Stimulated activated CD4-positive, alpha-beta T cell treated with anti-CD3 and anti-CD28 coated beads, Interleukin-15, amount 100 ng/mL, for 1 hour (primary cell): ENCODE data around the gene SHISAL2B.
"Not testable (repeated sequence)": the region's sequence is repeated elsewhere in the genome, so short reads cannot be mapped to it uniquely, and the experiment has no call there.

ENCODE experiments used
- DNase-seq, 2 donors: peaks; one replicate each; pipeline ENCODE4 v3.0.0-alpha.2; 2020; ENCODE audit warnings: low read depth in 1 of 2, low spot score in 1 of 2

Gene SHISAL2B

GRCh38 chr5:64696414-64696813 is 6.1 kb downstream of the SHISAL2B start:
- DNase-seq = not testable (repeated sequence)

DNA sequence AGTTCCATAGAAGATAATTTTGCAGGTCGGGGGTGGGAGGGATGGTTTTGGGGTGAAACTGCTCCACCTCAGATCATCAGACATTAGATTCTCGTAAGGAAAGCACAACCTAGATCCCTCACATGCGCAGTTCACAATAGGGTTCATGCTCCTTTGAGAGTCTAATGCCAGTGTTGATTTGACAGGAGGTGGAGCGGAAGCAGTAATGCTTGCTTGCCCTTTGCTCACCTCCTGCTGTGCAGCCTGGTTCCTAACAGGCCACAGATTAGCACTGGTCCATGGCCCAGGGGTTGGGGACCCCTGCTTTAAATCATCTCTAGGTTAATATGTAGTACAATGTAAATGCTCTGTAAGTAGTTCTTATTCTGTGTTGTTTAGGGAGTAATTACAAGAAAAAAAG is 10.5 kb downstream of the SHISAL2B start:
- DNase-seq = no peak

DNA sequence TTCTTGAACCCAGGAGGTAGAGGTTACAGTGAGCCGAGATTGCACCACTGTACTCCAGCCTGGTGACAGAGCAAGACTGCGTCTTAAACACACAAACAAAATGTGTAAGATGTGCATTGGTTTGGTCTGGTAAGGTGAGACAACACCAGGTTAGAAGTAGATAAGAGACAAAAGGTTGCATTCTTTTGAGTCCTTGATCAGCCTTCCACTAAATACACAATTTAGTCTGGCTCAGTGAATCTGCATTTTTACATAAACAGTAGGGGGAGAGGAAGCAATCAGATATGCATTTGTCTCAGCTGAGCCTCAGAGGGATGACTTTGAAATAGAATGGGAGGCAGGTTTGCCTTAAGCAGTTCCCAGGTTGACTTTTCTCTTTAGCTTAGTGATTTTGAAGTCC is 15.8 kb downstream of the SHISAL2B start:
- not testable (repeated sequence) for DNase-seq

DNA sequence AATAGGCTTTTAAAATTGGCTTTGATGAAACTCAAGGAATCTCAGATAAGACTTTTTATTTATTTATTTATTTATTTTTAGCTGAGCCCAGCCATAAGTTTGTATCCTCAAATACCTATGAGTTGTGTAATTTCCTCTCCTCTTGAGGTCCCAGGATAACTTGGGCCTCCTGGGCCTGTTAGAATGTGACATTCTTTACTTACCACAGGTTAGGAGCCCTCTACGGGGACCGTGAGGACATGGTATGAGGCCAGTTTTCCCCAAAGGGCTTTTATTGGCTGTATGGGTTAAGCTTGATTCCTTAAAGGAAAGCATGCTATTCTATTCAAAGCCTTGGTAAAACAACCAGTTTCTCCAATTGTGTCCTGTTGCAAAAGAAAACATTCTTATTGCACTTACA is 16.9 kb downstream of the SHISAL2B start:
- DNase-seq = no peak

DNA sequence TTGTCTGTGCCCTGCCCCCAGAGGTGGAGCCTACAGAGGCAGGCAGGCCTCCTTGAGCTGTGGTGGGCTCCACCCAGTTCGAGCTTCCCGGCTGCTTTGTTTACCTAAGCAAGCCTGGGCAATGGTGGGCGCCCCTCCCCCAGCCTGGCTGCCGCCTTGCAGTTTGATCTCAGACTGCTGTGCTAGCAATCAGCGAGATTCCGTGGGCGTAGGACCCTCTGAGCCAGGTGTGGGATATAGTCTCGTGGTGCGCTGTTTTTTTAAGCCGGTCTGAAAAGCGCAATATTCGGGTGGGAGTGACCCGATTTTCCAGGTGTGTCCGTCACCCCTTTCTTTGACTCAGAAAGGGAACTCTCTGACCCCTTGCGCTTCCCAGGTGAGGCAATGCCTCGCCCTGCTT is 24.2 kb downstream of the SHISAL2B start:
- not testable (repeated sequence) for DNase-seq

GRCh38 chr5:64722588-64722987 is 32.3 kb downstream of the SHISAL2B start:
- DNase-seq = no peak

DNA sequence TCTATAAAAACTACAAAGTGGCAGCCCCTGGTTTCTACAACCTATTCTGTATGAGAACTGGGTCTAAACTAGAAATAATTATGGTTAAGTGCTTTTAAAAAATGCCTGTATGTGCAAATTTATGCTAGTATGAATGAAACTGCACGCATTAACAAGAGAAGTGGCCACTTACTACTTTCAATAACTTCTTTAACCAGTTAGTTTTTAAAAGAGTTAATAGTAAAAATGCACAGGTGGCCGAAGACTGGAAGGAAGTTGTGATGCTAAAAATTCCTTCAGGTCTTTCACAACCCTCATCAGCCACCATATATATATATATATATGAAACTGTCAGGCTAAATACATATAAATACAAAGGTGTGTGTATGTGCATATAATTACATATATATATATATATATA is 36.8 kb downstream of the SHISAL2B start:
- DNase-seq = no peak

DNA sequence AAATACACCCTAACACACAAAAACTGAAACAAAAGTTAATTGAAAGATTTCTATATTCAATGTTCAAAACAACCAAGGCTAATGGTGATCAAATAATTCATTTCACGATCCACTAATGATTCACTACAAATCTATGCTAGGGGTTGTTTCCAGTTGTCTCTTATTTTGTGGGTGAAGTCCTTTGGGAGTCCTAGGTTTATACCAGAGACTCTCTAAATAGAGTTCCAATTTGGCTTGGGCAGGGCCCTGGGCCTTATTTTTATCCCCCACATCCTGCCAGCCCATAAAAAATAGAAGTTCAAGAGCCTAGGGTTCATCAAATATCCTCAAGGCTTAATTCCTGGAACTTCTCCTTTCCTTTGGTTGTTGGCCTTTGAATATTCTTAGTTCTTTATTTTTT is 52.1 kb downstream of the SHISAL2B start:
- DNase-seq = no peak

GRCh38 chr5:64742821-64743220 is 52.5 kb downstream of the SHISAL2B start:
- DNase-seq = no peak

DNA sequence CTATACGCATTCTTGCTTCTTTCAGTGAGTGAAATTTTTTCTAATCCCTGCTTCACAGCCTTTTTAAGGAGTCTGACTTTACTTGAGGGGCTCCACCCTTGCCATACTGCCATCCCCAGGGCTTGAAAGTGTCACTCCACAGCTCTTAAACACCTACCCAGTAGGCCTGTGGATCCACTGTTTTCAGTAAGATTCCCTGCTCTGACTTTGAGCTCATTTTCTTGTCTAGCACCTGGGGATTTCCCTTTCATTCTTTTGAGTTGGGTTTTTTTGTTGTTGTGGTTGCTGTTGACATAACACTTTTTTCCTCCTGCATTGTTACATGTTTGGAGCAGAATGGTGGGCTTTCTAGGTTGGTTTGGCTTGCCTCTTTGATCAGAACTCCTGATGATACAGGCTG is 54.6 kb downstream of the SHISAL2B start:
- no peak for DNase-seq

GRCh38 chr5:64746446-64746845 is 56.1 kb downstream of the SHISAL2B start:
- DNase-seq = no peak

DNA sequence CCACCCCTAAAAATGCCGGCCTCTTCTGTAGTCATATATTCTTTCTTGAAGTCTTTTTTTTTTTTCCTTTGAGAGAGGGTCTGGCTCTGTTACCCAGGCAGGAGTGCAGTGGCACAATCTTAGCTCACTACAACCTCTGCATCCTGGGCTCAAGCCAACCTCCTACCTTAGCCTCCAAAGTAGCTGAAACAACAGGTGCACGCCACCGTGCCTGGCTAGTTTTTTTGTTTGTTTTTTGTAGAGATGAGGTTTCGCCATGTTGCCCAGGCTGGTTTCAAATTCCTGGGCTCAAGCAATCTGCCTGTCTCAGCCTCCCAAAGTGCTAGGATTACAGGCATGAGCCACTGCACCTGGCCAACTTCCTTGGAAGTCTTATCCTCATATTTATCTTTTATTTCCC is 59.1 kb downstream of the SHISAL2B start:
- no peak for DNase-seq

DNA sequence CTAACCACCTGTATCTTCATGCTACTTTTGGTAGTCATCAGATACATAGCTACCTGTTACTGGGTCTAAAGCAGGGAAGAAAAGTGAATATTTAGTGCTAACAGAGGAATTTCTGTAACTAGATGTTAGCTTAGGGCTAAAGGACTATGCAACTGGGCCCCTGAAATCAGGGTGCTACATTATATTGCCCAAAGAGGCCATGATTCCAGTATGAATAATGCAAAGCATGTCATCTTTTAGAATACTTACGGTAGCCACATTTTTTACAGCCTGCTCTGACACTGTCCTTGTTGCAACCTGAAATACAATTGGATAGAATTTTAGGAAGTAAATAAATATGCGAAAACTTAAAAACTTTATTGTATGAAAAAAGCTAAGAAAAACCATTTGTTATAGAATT is 63.8 kb downstream of the SHISAL2B start:
- DNase-seq = no peak

DNA sequence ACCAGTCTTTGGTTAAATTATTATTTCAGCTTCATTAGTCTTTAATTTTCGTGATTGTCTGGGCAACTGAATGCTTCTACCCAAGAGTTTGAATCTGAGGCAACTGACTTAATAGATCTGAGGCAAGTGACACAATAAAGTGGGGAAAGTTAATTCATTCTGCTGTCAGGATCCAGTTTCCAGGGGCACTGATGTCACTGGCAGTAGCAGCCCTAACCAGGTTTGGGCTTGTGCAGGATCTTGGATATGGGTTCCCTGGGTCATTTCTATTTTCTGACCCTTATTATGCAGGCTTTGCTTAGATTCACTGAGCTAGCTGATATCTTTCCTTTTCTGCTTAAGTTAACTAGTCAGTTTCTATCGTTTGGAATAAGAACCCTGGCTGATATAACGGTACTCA is 68.6 kb downstream of the SHISAL2B start:
- DNase-seq = no peak

- DNase-seq = no peak
Measured at GRCh38 chr5:64759960-64760660, 69.8 kb downstream of the SHISAL2B start.

GRCh38 chr5:64763948-64764503 is 73.7 kb downstream of the SHISAL2B start:
- no peak for DNase-seq

DNA sequence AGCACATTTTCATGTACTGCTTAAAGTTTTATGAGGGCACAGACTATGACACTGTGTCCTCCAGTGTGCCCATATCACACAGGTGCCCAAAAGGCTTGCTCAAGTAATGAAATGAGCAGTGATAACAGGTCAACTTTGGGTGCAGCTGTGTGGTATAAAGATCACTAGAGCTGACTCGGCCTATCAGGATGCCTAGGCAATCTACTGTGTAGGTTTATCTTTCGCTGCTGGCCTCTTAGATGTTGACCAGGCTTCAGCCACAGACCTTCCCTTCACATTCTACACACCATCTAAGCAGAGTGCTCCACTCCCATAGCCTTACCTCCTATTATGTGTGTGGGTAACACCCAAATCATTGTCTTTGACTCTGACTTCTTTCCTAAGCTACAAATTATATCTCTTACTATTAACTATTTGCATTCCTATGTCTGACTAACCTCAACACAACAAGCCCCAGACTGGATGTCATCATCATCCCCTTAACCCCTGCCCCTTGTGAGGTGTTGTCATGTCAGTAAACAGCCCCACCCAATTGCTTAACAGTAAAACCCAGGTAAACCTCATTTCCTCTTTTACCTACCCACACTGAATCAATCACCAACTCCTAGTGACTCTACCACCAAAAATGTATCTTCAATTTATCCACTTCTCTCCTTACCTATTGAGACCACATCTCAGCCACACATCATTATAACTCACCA is 75.7 kb downstream of the SHISAL2B start:
- DNase-seq = no peak

DNA sequence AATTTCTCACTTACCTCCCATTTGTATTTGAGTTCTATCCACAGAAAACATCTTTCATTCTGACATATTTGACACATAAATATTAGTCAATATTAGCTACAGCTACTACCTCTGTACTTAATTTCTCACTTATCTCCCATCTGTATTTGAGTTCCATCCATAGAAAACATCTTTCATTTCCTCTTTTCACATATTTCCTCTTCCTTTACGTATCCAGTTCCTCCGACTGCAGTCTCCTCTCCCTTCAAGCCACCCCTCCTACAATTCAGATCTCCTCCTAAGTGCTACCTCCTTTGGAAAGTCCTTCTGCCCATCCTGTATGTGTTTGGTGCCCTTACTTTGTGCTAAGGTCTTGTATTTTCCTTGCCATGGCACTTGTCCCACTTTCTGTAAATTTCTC is 76.6 kb downstream of the SHISAL2B start:
- DNase-seq = no peak
